HG03280 (cell line): ENCODE measurements around the gene NAA30.

Experiments used
- ATAC-seq: cut with Tn5 transposase; IDR thresholded peaks from one replicate; pipeline ENCODE4 v1.9.1; 2021; ENCODE audit warnings: mild to moderate bottlenecking, moderate library complexity; ENCODE audit not compliant: unreplicated experiment

NAA30 gene

GRCh38 chr14:57392830-57393229 lies 2.4 kb downstream of the NAA30 start:
- no peak for ATAC-seq

GRCh38 chr14:57400556-57401494 lies 10.4 kb downstream of the NAA30 start:
- ATAC-seq, result no peak

- ATAC-seq, result no peak
These were observed 11.1 kb downstream of the NAA30 start for GRCh38 chr14:57401501-57401900.

- ATAC-seq, result no peak
These were observed 11.9 kb downstream of the NAA30 start for GRCh38 chr14:57402173-57402852.

- no peak for ATAC-seq
These were observed 13.1 kb downstream of the NAA30 start for GRCh38 chr14:57403521-57403864.

GRCh38 chr14:57405562-57405961 lies 15.2 kb downstream of the NAA30 start:
- no peak for ATAC-seq

GRCh38 chr14:57408037-57408436 lies 17.7 kb downstream of the NAA30 start:
- no peak for ATAC-seq

- ATAC-seq, result no peak
These were observed 18.2 kb downstream of the NAA30 start for GRCh38 chr14:57408634-57409033.

GRCh38 chr14:57412341-57412740 lies 22.0 kb downstream of the NAA30 start:
- no peak for ATAC-seq

- no peak for ATAC-seq
These were observed 23.5 kb downstream of the NAA30 start for GRCh38 chr14:57413849-57414248.

- no peak for ATAC-seq
These were observed 26.8 kb downstream of the NAA30 start for GRCh38 chr14:57417228-57417627.

GRCh38 chr14:57418999-57419398 lies 28.6 kb downstream of the NAA30 start:
- ATAC-seq, result no peak

- no peak for ATAC-seq
These were observed 29.6 kb downstream of the NAA30 start for GRCh38 chr14:57420033-57420432.

GRCh38 chr14:57420986-57421385 lies 30.6 kb downstream of the NAA30 start:
- no peak for ATAC-seq

- ATAC-seq, result no peak
These were observed 45.5 kb downstream of the NAA30 start for GRCh38 chr14:57435923-57436322.

GRCh38 chr14:57461777-57462320 lies 71.5 kb downstream of the NAA30 start:
- ATAC-seq, result no peak

- no peak for ATAC-seq
These were observed 72.2 kb downstream of the NAA30 start for GRCh38 chr14:57462551-57462950.

GRCh38 chr14:57464008-57464730 lies 73.8 kb downstream of the NAA30 start:
- no peak for ATAC-seq
